Chondrocyte (in vitro differentiated cells): ENCODE data around the gene KCNT2. TPM values are rescaled to one million over a fixed set of nuclear protein-coding genes. Genes with fewer than 3 reads are reported as not detected.
A peak's percentile ranks its signal among the peaks of the same experiment; 100 is the strongest.
"Not testable (repeated sequence)": the region's sequence is repeated elsewhere in the genome, so short reads cannot be mapped to it uniquely, and the experiment has no call there.

Experiments
- DNase-seq: peaks from one replicate; pipeline ENCODE4 v3.0.0; 2021; ENCODE audit warnings: mixed read lengths, low spot score
- H3K27ac Mint-ChIP-seq: one replicate; pipeline ENCODE4 v1.8.0; 2021; ENCODE audit warnings: mild to moderate bottlenecking, moderate library complexity, mixed read lengths; ENCODE audit not compliant: unreplicated experiment
- H3K27me3 Mint-ChIP-seq: 2 replicates; pipeline ENCODE4 v1.8.0; 2021; ENCODE audit warnings: low read depth, mixed read lengths
- H3K36me3 Mint-ChIP-seq: 2 replicates; pipeline ENCODE4 v1.8.0; 2021; ENCODE audit warnings: low read depth, mixed read lengths
- H3K4me1 Mint-ChIP-seq: 2 replicates; pipeline ENCODE4 v1.8.0; 2021; ENCODE audit warnings: low read depth, mild to moderate bottlenecking, mixed read lengths
- H3K4me3 Mint-ChIP-seq: one replicate; pipeline ENCODE4 v1.8.0; 2021; ENCODE audit warnings: mild to moderate bottlenecking, moderate library complexity, mixed read lengths; ENCODE audit not compliant: unreplicated experiment
- H3K9me3 Mint-ChIP-seq: 2 replicates; pipeline ENCODE4 v1.8.0; 2021; ENCODE audit warnings: low read depth, mixed read lengths
- total RNA-seq: library from RNA; stranded (reverse); gene quantifications from 3 replicates; pipeline ENCODE4 v1.2.1, GENCODE V29; 2021
- TF ChIP-seq, protein P1 (sequence below): fragments of 200-600 bp; sonication (generic); IDR thresholded peaks from 2 replicates; pipeline ENCODE4 v1.5.0; 2021; ENCODE audit warnings: antibody characterized with exemption, mild to moderate bottlenecking, moderate library complexity

KCNT2 gene
- total RNA-seq, 1 donor from 2014 or later = 13.4 TPM

DNA sequence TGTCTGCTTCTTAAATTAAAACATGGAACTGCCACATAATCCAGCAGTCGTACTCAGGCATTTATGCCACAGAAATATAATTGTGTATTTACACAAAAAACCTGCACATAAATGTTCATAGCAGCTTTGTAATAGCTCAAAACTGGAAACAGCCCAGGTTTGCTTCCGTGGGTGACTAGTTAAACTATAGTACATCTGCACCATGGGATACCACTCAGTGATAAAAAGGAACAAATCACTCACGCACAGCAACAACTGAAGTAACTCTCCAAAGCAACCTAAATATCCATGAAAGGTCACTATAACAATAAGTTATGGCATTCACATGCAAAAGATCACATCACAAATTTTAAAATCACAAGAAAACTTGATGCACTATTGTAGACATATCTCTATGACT, 64.4 kb downstream of the KCNT2 start:
- DNase-seq = no peak
- Mint-ChIP-seq H3K27ac (no peak overlapping the region), H3K4me1 (peaks cover 3% of the 10 kb centered on the region), H3K9me3 (peaks cover 4% of the 10 kb centered on the region), H3K27me3 (no peaks in the 10 kb centered on the region), H3K4me3 (no peak overlapping the region), H3K36me3 (no peaks in the 10 kb centered on the region)
- TF ChIP-seq, protein P1, sequence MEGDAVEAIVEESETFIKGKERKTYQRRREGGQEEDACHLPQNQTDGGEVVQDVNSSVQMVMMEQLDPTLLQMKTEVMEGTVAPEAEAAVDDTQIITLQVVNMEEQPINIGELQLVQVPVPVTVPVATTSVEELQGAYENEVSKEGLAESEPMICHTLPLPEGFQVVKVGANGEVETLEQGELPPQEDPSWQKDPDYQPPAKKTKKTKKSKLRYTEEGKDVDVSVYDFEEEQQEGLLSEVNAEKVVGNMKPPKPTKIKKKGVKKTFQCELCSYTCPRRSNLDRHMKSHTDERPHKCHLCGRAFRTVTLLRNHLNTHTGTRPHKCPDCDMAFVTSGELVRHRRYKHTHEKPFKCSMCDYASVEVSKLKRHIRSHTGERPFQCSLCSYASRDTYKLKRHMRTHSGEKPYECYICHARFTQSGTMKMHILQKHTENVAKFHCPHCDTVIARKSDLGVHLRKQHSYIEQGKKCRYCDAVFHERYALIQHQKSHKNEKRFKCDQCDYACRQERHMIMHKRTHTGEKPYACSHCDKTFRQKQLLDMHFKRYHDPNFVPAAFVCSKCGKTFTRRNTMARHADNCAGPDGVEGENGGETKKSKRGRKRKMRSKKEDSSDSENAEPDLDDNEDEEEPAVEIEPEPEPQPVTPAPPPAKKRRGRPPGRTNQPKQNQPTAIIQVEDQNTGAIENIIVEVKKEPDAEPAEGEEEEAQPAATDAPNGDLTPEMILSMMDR = no peak

DNA sequence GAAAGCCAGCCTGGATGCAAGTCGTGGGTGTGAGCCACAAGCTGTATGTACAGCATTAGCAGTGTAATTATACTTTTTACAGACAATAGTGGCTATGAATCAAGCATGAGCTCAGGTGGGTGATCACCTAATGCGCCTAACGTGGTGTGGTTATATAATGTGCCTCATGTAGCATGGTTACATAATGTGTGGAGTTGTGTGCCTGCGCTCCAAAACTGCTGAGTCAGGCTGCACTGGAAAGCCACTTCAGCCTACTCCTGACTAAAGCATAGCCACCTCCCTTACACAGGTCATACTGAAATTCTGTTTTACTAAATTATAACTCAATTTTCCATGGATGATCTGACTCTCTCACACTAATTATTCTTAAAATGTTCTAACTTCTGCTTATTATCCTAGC, 69.8 kb downstream of the KCNT2 start:
- no peak overlapping the region for H3K27ac Mint-ChIP-seq

DNA sequence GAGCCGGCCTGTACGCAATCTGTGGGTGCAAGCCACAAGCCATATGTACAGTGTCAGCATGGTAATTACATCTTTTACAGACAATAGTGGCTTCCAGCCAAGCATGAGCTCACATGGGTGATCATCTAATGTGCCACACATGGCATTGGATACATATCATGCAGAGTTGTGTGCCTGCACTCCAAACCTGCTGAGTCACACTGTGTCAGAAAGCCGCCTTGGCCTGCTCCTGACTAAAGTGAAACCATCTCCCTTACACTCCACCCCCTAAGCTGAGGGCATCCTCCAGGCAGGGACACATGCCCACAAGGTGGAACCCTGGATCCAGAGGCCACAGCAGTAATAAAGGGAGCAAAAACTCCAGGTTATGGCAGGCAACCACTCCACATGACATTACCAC, 72.5 kb downstream of the KCNT2 start:
- no peak overlapping the region for H3K27ac Mint-ChIP-seq
- H3K36me3 Mint-ChIP-seq = peaks cover 1% of the 10 kb centered on the region
- no peaks in the 10 kb centered on the region for H3K27me3 Mint-ChIP-seq
- DNase-seq = peak; percentile 40
- no peak overlapping the region for H3K4me3 Mint-ChIP-seq
- peaks cover 16% of the 10 kb centered on the region for H3K4me1 Mint-ChIP-seq
- TF ChIP-seq, protein P1 = no peak
- H3K9me3 Mint-ChIP-seq = peaks cover 3% of the 10 kb centered on the region

More for the DNA sequence above, 69.8 kb downstream of the KCNT2 start:
- Mint-ChIP-seq H3K9me3 (peaks cover 3% of the 10 kb centered on the region), H3K4me1 (peaks cover 16% of the 10 kb centered on the region), H3K4me3 (no peak overlapping the region), H3K27me3 (no peaks in the 10 kb centered on the region), H3K36me3 (peaks cover 1% of the 10 kb centered on the region)
- TF ChIP-seq, protein P1 = no peak
- DNase-seq = no peak

DNA sequence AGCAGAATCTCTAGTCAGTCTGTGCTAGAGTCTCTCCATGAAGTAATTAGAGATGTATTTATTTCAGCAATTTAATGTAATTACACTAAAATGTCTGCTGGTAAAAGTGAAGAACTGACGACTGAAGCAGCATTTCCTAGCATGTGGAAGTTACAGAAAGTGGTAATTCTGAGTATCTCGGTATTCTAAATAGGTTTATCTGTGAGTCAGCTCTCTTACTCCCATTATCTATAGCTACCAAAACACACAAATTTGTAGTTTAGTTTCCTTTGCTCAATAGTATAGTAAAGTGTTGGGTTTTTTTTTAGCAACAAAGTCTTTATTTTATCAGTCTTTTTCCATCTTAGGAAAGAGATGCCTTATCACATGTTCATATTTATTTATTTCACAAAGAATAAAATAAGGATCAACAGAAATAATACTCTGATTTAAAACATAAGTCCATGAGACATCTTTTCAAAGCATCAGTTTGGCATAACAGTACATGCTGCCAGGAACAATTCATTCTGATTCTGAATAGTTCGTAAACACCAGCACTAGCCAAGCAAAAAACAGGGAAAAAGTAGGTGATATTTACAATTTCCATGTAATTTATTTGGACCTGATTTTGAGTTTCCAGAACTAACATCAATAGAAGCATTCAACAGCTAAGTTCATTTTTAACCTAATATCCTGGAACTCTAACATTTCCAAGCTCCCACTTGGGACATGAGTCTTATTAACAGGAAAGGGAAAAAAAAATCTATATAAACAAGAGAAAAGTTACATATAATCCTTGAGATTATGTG, 76.3 kb downstream of the KCNT2 start:
- Mint-ChIP-seq H3K27ac (no peak overlapping the region), H3K27me3 (no peaks in the 10 kb centered on the region), H3K4me3 (no peak overlapping the region), H3K9me3 (peaks cover 3% of the 10 kb centered on the region), H3K36me3 (peaks cover 1% of the 10 kb centered on the region), H3K4me1 (peaks cover 16% of the 10 kb centered on the region)
- no peak for DNase-seq
- TF ChIP-seq, protein P1 = no peak

DNA sequence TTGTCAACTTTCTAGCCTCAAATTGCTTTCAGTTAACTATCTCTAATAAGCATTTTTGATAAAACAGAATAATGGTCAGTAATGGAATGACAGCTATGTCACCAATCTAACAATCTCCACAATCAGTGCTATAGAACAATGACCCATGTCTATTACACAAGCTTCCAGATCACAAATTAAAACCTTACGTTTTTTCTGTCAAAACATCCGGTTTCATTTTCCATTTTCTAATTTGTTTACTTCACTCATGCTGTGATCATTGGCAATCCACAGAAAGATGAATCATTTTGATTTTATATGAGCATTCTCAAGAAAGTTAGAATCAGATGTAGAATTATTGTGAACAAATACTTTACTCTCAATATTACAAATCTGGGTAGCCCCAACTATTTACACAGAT, 80.3 kb downstream of the KCNT2 start:
- no peak for DNase-seq
- no peak overlapping the region for H3K4me3 Mint-ChIP-seq
- H3K4me1 Mint-ChIP-seq = no peaks in the 10 kb centered on the region
- H3K27me3 Mint-ChIP-seq = no peaks in the 10 kb centered on the region
- TF ChIP-seq, protein P1 = no peak
- H3K9me3 Mint-ChIP-seq = peaks cover 11% of the 10 kb centered on the region
- H3K36me3 Mint-ChIP-seq = peaks cover 3% of the 10 kb centered on the region
- no peak overlapping the region for H3K27ac Mint-ChIP-seq

DNA sequence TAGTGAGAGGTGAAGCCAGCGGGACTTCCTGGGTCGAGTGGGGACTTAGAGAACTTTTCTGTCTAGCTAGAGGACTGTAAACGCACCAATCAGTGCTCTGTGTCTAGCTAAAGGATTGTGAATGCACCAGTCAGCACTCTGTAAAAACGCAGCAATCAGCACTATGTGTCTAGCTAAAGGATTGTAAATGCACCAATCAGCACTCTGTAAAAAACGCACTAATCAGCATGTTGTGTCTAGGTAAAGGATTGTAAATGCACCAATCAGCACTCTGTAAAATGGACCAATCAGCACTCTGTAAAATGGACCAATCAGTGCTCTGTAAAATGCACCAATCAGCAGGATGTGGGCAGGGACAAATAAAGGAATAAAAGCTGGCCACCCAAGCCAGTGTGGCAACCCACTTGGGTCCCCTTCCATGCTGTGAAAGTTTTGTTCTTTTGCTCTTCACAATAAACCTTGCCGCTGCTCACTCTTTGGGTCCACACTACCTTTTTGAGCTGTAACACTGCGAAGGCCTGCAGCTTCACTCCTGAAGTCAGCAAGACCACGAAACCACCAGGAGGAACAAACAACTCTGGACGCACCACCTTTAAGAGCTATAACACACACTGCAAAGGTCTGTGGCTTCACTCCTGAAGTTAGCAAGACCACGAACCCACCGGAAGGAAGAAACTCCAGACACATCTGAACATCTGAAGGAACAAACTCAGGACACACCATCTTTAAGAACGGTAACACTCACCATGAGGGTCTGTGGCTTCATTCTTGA, 85.5 kb downstream of the KCNT2 start:
- not testable (repeated sequence) for H3K27me3 Mint-ChIP-seq, H3K27ac Mint-ChIP-seq, DNase-seq, H3K4me1 Mint-ChIP-seq, H3K4me3 Mint-ChIP-seq
- peaks cover 17% of the 10 kb centered on the region for H3K36me3 Mint-ChIP-seq
- H3K9me3 Mint-ChIP-seq = peaks cover 36% of the 10 kb centered on the region
